ENCODE data around the gene PDE10A. TPM values are rescaled to one million over a fixed set of nuclear protein-coding genes. Genes with fewer than 3 reads are reported as not detected.
A peak's percentile ranks its signal among the peaks of the same experiment; 100 is the strongest.

PDE10A gene
- total RNA-seq, 1 experiment from 2014 or later: 2.1 TPM

DNA sequence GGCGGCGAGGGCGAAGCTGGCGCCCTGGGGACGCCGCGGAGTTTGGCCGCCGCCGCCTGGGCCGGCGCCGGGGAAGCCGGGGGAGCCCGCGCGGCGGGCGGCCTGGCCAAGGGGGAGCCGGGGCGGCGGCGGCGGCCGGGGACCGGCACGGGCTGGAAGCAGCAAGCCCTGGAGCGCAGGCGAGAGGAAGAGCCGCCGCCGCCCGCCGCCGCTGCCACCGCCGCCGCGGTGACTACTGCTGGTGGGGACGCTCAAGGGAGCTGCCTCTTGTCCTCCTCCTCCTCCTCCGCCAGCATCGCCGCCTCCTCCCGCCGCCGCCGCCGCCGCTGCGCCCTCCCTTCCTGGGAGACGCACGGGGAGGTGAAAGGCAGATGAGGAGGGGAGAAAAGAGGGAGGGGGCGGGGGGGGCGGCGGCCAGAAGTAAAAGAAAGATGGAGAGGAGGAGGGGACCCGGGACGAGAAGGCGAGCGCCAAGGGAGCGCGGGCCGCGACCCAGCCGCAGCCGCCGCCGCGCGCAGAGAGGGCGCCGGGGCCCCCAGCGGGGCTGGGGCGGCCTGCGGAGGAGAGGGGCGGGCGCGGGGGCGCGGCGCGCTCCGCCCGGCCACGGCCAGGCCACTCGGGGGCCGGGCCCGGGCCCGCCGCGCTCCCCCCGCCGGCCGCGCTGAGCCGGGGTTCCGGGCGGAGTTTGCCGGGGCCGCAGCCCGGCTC is 846 bp downstream of the PDE10A start:
- ATAC-seq: no peak; the same call in 1 of the 2 replicates
- Histone ChIP-seq H3K9me3 (ENCODE audit: low read length) (no peaks in the 10 kb centered on the region), H3F3A (ENCODE audit: low read length, unreplicated experiment) (no peaks in the 10 kb centered on the region), H3K27me3 (ENCODE audit: low read length) (peaks cover 63% of the 10 kb centered on the region), H3K4me2 (ENCODE audit: low read length) (peak overlapping the region; percentile 80), H3K27ac (ENCODE audit: low read length) (no peak overlapping the region), H3K4me3 (ENCODE audit: low read length) (peak overlapping the region; percentile 59), H2AFZ (ENCODE audit: low read length) (no peak overlapping the region), H3K9me2 (replicated peaks; ENCODE audit: low read length) (no peaks in the 10 kb centered on the region), H3K9ac (ENCODE audit: low read length) (peak overlapping the region; percentile 66), H3K4me1 (ENCODE audit: insufficient read depth, low read length) (peaks cover 4% of the 10 kb centered on the region; the same call in 1 of the 2 replicates), H3K79me2 (ENCODE audit: low read length) (no peaks in the 10 kb centered on the region), H4K20me1 (ENCODE audit: low read length) (no peaks in the 10 kb centered on the region), H3K36me3 (ENCODE audit: low read depth, low read length) (no peaks in the 10 kb centered on the region)
- TF ChIP-seq EZH2 (IDR thresholded peaks at IDR 0.05; ENCODE audit: low read length, unreplicated experiment): no peak
- TF ChIP-seq EZH2phosphoT487 (IDR thresholded peaks at IDR 0.05; ENCODE audit: borderline replicate concordance, low read length): no peak
- TF ChIP-seq, protein P1, sequence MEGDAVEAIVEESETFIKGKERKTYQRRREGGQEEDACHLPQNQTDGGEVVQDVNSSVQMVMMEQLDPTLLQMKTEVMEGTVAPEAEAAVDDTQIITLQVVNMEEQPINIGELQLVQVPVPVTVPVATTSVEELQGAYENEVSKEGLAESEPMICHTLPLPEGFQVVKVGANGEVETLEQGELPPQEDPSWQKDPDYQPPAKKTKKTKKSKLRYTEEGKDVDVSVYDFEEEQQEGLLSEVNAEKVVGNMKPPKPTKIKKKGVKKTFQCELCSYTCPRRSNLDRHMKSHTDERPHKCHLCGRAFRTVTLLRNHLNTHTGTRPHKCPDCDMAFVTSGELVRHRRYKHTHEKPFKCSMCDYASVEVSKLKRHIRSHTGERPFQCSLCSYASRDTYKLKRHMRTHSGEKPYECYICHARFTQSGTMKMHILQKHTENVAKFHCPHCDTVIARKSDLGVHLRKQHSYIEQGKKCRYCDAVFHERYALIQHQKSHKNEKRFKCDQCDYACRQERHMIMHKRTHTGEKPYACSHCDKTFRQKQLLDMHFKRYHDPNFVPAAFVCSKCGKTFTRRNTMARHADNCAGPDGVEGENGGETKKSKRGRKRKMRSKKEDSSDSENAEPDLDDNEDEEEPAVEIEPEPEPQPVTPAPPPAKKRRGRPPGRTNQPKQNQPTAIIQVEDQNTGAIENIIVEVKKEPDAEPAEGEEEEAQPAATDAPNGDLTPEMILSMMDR (conservative IDR thresholded peaks at IDR 0.05; ENCODE audit: low read depth, low read length): no peak
- ChIA-PET CTCF (no interaction called here), POLR2A (ENCODE audit: unreplicated experiment) (no interaction called here)
- DNase-seq: no peak
- intact Hi-C loops (cut with micrococcal nuclease): loop anchor here (5.0 to 10.0 kb wide), 3 partner anchors 90 to 217 kb away; no protein-coding TSS in a partner anchor
- BruUV-seq (replicated peaks): no TSS peak

DNA sequence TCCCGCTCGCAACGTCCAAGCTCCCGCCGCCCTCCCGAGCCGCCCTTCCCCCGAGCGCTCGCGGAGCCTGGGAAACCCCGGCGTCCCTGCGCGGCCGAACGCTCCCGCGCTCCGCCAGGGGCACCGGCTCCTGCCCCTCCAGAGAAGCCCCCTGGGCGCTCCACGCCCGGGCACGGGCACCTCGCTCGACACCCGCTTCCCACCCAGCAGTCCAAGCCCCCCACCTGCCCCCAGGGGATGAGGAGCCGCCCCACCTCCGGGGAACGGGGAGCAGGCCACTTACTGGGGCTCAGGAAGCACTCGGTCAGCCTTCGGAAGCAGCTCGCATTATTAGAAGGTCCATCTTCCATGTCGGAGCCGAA is 1.4 kb downstream of the PDE10A start:
- no peak for ATAC-seq
- H3K4me3 ChIP-seq (ENCODE audit: low read length): peak overlapping the region; percentile 59
- intact Hi-C loops (cut with micrococcal nuclease): loop anchor here (5.0 to 10.0 kb wide), 3 partner anchors 89 to 217 kb away; no protein-coding TSS in a partner anchor

More for the DNA sequence above, 1.4 kb downstream of the PDE10A start:
- Histone ChIP-seq H2AFZ (ENCODE audit: low read length) (0 out of 2 replicates have a peak overlapping the region, but pooled peaks have one; percentile 26), H3K9me2 (replicated peaks; ENCODE audit: low read length) (no peaks in the 10 kb centered on the region), H3K36me3 (ENCODE audit: low read depth, low read length) (no peaks in the 10 kb centered on the region), H3K9me3 (ENCODE audit: low read length) (no peaks in the 10 kb centered on the region), H3K79me2 (ENCODE audit: low read length) (no peaks in the 10 kb centered on the region), H3K4me1 (ENCODE audit: insufficient read depth, low read length) (peaks cover 4% of the 10 kb centered on the region; the same call in 1 of the 2 replicates), H3K27me3 (ENCODE audit: low read length) (peaks cover 60% of the 10 kb centered on the region), H3K4me2 (ENCODE audit: low read length) (peak overlapping the region; percentile 79), H4K20me1 (ENCODE audit: low read length) (no peaks in the 10 kb centered on the region), H3F3A (ENCODE audit: low read length, unreplicated experiment) (no peaks in the 10 kb centered on the region), H3K27ac (ENCODE audit: low read length) (no peak overlapping the region), H3K9ac (ENCODE audit: low read length) (peak overlapping the region; percentile 66)
- DNase-seq: no peak
- ChIA-PET CTCF (no interaction called here), POLR2A (ENCODE audit: unreplicated experiment) (no interaction called here)
- TF ChIP-seq EZH2phosphoT487 (IDR thresholded peaks at IDR 0.05; ENCODE audit: borderline replicate concordance, low read length): no peak
- TF ChIP-seq, protein P1 (conservative IDR thresholded peaks at IDR 0.05; ENCODE audit: low read depth, low read length): no peak
- no peak for TF ChIP-seq EZH2 (IDR thresholded peaks at IDR 0.05; ENCODE audit: low read length, unreplicated experiment)
- no TSS peak for BruUV-seq (replicated peaks)

All from PC-3 (cell line).